Liver (tissue), 9 donors: ENCODE measurements around the gene ZNF438. TPM values are rescaled to one million over a fixed set of nuclear protein-coding genes. Genes with fewer than 3 reads are reported as not detected.

Experiments used
- DNase-seq: peaks from one replicate; pipeline ENCODE4 v3.0.0-alpha.2; 2017; ENCODE audit warnings: low spot score
- H3K27ac ChIP-seq, 2 donors: one replicate each; pipeline ENCODE4 v1.7.0; 2013; ENCODE audit warnings: inconsistent platforms in 2 of 2, low read length in 2 of 2, control low read depth in 1 of 2, low read depth in 1 of 2, mild to moderate bottlenecking in 1 of 2
- H3K27me3 ChIP-seq, 4 donors: one replicate each; pipeline versions ENCODE4 v1.6.1 to v1.7.0; 2013; ENCODE audit warnings: low read length in 3 of 4, inconsistent platforms in 1 of 4, mild to moderate bottlenecking in 1 of 4, moderate library complexity in 1 of 4; ENCODE audit not compliant: control insufficient read depth in 4 of 4, insufficient read depth in 4 of 4
- H3K36me3 ChIP-seq, 4 donors: one replicate each; pipeline versions ENCODE4 v1.6.1 to v1.7.0; 2013; ENCODE audit warnings: low read length in 3 of 4, mild to moderate bottlenecking in 3 of 4, low read depth in 1 of 4, moderate library complexity in 1 of 4; ENCODE audit not compliant: control insufficient read depth in 4 of 4, insufficient read depth in 3 of 4
- H3K4me1 ChIP-seq, 4 donors: one replicate each; pipeline versions ENCODE4 v1.6.1 to v1.7.0; 2013; ENCODE audit warnings: low read length in 3 of 4, mild to moderate bottlenecking in 3 of 4, moderate library complexity in 1 of 4; ENCODE audit not compliant: control insufficient read depth in 4 of 4, insufficient read depth in 4 of 4
- H3K4me3 ChIP-seq, 3 donors: one replicate each; pipeline versions ENCODE4 v1.6.1 to v1.7.0; 2013; ENCODE audit warnings: low read length in 3 of 3, control low read depth in 1 of 3, low read depth in 1 of 3, mild to moderate bottlenecking in 1 of 3
- H3K9ac ChIP-seq, 2 donors: one replicate each; pipeline ENCODE4 v1.7.0; 2013; ENCODE audit warnings: low read length in 2 of 2, mild to moderate bottlenecking in 2 of 2, moderate library complexity in 2 of 2, control low read depth in 1 of 2, low read depth in 1 of 2
- H3K9me3 ChIP-seq, 4 donors: one replicate each; pipeline versions ENCODE4 v1.6.1 to v1.7.0; 2013; ENCODE audit warnings: low read length in 3 of 4; ENCODE audit not compliant: control insufficient read depth in 4 of 4
- ATF3 ChIP-seq: IDR thresholded peaks from 2 replicates; pipeline ENCODE4 v1.6.1; 2016; ENCODE audit warnings: antibody characterized with exemption
- EGR1 ChIP-seq, 2 donors: IDR thresholded peaks; 2 replicates each; pipeline ENCODE4 v1.6.1; 2016 to 2018; ENCODE audit warnings: antibody characterized with exemption in 2 of 2, low read depth in 2 of 2
- FOXA1 ChIP-seq: IDR thresholded peaks from 2 replicates; pipeline ENCODE4 v1.6.1; 2016; ENCODE audit warnings: antibody characterized with exemption
- FOXA2 ChIP-seq: IDR thresholded peaks from 2 replicates; pipeline ENCODE4 v1.6.1; 2016; ENCODE audit warnings: antibody characterized with exemption
- GABPA ChIP-seq, 2 donors: IDR thresholded peaks in 1 of 2; conservative IDR thresholded peaks in 1 of 2; 2 replicates each; pipeline ENCODE4 v1.6.1; 2016; ENCODE audit warnings: antibody characterized with exemption in 2 of 2, mild to moderate bottlenecking in 1 of 2, moderate library complexity in 1 of 2
- HNF4A ChIP-seq, 2 donors: conservative IDR thresholded peaks; 2 replicates each; pipeline ENCODE4 v1.6.1; 2016; ENCODE audit warnings: antibody characterized with exemption in 2 of 2, mild to moderate bottlenecking in 2 of 2
- HNF4G ChIP-seq: IDR thresholded peaks from 2 replicates; pipeline ENCODE4 v1.6.1; 2016; ENCODE audit warnings: antibody characterized with exemption
- JUND ChIP-seq, 2 donors: IDR thresholded peaks; 2 replicates each; pipeline ENCODE4 v1.6.1; 2016; ENCODE audit warnings: antibody characterized with exemption in 2 of 2
- MAX ChIP-seq: IDR thresholded peaks from 2 replicates; pipeline ENCODE4 v1.6.1; 2016; ENCODE audit warnings: antibody characterized with exemption
- NR2F2 ChIP-seq: IDR thresholded peaks from 2 replicates; pipeline ENCODE4 v1.6.1; 2016; ENCODE audit warnings: antibody characterized with exemption
- RAD21 ChIP-seq, 2 donors: IDR thresholded peaks; 2 replicates each; pipeline ENCODE4 v1.6.1; 2016; ENCODE audit warnings: antibody characterized with exemption in 2 of 2, mild to moderate bottlenecking in 2 of 2
- REST ChIP-seq: IDR thresholded peaks from 2 replicates; pipeline ENCODE4 v1.6.1; 2016; ENCODE audit warnings: antibody characterized with exemption, mild to moderate bottlenecking
- RXRA ChIP-seq, 2 donors: IDR thresholded peaks; 2 replicates each; pipeline ENCODE4 v1.6.1; 2017 to 2018; ENCODE audit warnings: antibody characterized with exemption in 2 of 2, mild to moderate bottlenecking in 1 of 2
- TAF1 ChIP-seq: conservative IDR thresholded peaks from 2 replicates; pipeline ENCODE4 v1.6.1; 2016; ENCODE audit warnings: antibody characterized with exemption, mild to moderate bottlenecking
- YY1 ChIP-seq: IDR thresholded peaks from 2 replicates; pipeline ENCODE4 v1.6.1; 2016; ENCODE audit warnings: antibody characterized with exemption, mild to moderate bottlenecking
- ZBTB33 ChIP-seq: IDR thresholded peaks from 2 replicates; pipeline ENCODE4 v1.6.1; 2016; ENCODE audit warnings: antibody characterized with exemption
- WGBS: extraction: QIAGEN DNeasy Blood & Tissue Kit; methylation state at CpG from one replicate; pipeline ENCODE4 v1.1.7; 2013; 5-methylcytosine and 5-hydroxymethylcytosine counted together
- polyA plus RNA-seq, 2 donors: library from polyadenylated mRNA; stranded (reverse) in 1 of 2; unstranded in 1 of 2; fragments of 200-250 nt in 1 of 2; fragments of >200 nt in 1 of 2; fragmentation: Nextera tagmentation in 1 of 2; extraction: Ambion mirVana in 1 of 2; gene quantifications; one replicate each; pipeline versions ENCODE4 v1.2.1 to v1.2.3, GENCODE V29; 2013 to 2015
- total RNA-seq, 2 donors: library from RNA; depleted of rRNA; stranded (reverse); fragments of >200 nt; gene quantifications; one replicate each; pipeline ENCODE4 v1.2.3, GENCODE V29; 2014
- donor health status: healthy.
- donor health status: healthy.
- donor health status: healthy.
- donor health status: healthy.
- donor health status: healthy.

The ZNF438 gene
- total and polyA plus RNA-seq, 4 donors = 1.9 to 2.9 (median 2.2) TPM

GRCh38 chr10:30850776-30851175 is 180.9 kb downstream of the ZNF438 start:
- TF ChIP-seq TAF1 (no peak), ATF3 (no peak), HNF4G (no peak), RXRA (IDR thresholded peaks at IDR 0.05) (no peak), EGR1 (IDR thresholded peaks at IDR 0.05; ENCODE audit: low read depth in 2 of 2) (no peak), HNF4A (conservative IDR thresholded peaks at IDR 0.05) (no peak), MAX (no peak), YY1 (no peak)
- H3K27ac ChIP-seq = no peak overlapping the region
- H3K4me3 ChIP-seq = no peak overlapping the region
- WGBS = 97% methylated on average over 2 of the region's 2 CpGs
- H3K9ac ChIP-seq = no peak overlapping the region
- peaks cover 0 to 5% (median 4%) of the 10 kb centered on the region in 4 donors for H3K36me3 ChIP-seq
- no peaks in the 10 kb centered on the region for H3K27me3 ChIP-seq
- H3K9me3 ChIP-seq = no peaks in the 10 kb centered on the region
- peaks cover 0 to 6% (median 5%) of the 10 kb centered on the region in 4 donors for H3K4me1 ChIP-seq
- no peak for DNase-seq

GRCh38 chr10:30849231-30850035 is 182.2 kb downstream of the ZNF438 start:
- peaks cover 0 to 5% (median 4%) of the 10 kb centered on the region in 4 donors for H3K36me3 ChIP-seq
- no peak overlapping the region for H3K27ac ChIP-seq
- no peaks in the 10 kb centered on the region for H3K27me3 ChIP-seq
- WGBS = 80% methylated on average over 3 of the region's 3 CpGs
- H3K4me3 ChIP-seq = no peak overlapping the region
- no peak for TF ChIP-seq NR2F2
- no peak for TF ChIP-seq TAF1
- TF ChIP-seq HNF4A (conservative IDR thresholded peaks at IDR 0.05) = no peak
- no peak for TF ChIP-seq EGR1 (IDR thresholded peaks at IDR 0.05; ENCODE audit: low read depth in 2 of 2)
- TF ChIP-seq ATF3 = no peak
- TF ChIP-seq MAX = no peak
- no peak for TF ChIP-seq RAD21 (IDR thresholded peaks at IDR 0.05)
- TF ChIP-seq FOXA1 = no peak
- no peak for TF ChIP-seq HNF4G
- no peak for TF ChIP-seq GABPA (IDR thresholded peaks at IDR 0.05 in 1 of 2, conservative IDR thresholded peaks at IDR 0.05 in 1 of 2)
- no peak for TF ChIP-seq ZBTB33
- no peak for TF ChIP-seq FOXA2
- no peak for TF ChIP-seq YY1
- no peak for TF ChIP-seq JUND (IDR thresholded peaks at IDR 0.05)
- no peak for TF ChIP-seq REST
- DNase-seq = no peak
- H3K9me3 ChIP-seq = no peaks in the 10 kb centered on the region
- H3K4me1 ChIP-seq = peaks cover 0 to 6% (median 5%) of the 10 kb centered on the region in 4 donors
- H3K9ac ChIP-seq = no peak overlapping the region
